Panc1 (cell line): Measurements from ENCODE around the gene SYNM. TPM values are rescaled to one million over a fixed set of nuclear protein-coding genes. Genes with fewer than 3 reads are reported as not detected.

Experiments
- ATAC-seq: fragments of 200-7000 bp; cut with Tn5 transposase; 2 replicates; pipeline ENCODE4 v1.9.1; 2020; ENCODE audit warnings: mild to moderate bottlenecking, moderate library complexity
- BruUV-seq: library from RNA; stranded (reverse); fragments of 400-500 nt; replicated peaks from 2 replicates; lab custom pipeline; 2021; lab: Mats Ljungman, UMichigan
- CTCF ChIA-PET: fragments of 300-600 bp; sonication (Branson Sonifier 250); formaldehyde crosslinking; loops from one replicate; lab custom pipeline; 2022; ENCODE audit warnings: antibody characterized with exemption; lab: Charles Lee
- POLR2A ChIA-PET: fragments of 300-600 bp; sonication (Branson Sonifier 250); formaldehyde crosslinking; loops from one replicate; lab custom pipeline; 2022; ENCODE audit warnings: antibody characterized with exemption; lab: Charles Lee
- DNase-seq: peaks from one replicate; pipeline ENCODE4 v3.0.0-alpha.2; 2010; ENCODE audit warnings: low read depth, low spot score
- H3K27ac ChIP-seq: 2 replicates; pipeline ENCODE4 v1.5.1; 2011; ENCODE audit warnings: mild to moderate bottlenecking, low read length, inconsistent platforms
- H3K27me3 ChIP-seq: fragments of 200-500 bp; sonication (Bioruptor generic); 2 replicates; pipeline ENCODE4 v1.6.0; 2014; ENCODE audit warnings: low read length, inconsistent platforms; ENCODE audit not compliant: control insufficient read depth, insufficient read depth
- H3K36me3 ChIP-seq: fragments of 200-500 bp; sonication (Bioruptor generic); 2 replicates; pipeline ENCODE4 v1.5.1; 2014; ENCODE audit warnings: inconsistent platforms, mild to moderate bottlenecking, low read length, moderate library complexity; ENCODE audit not compliant: control insufficient read depth, insufficient read depth
- H3K4me1 ChIP-seq: 2 replicates; pipeline ENCODE4 v1.5.1; 2011; ENCODE audit warnings: inconsistent platforms, mild to moderate bottlenecking, low read length, moderate library complexity; ENCODE audit not compliant: control insufficient read depth, insufficient read depth
- H3K4me3 ChIP-seq, 2 experiments: 2 replicates each; pipeline ENCODE4 v1.5.1; 2011 to 2012; ENCODE audit warnings: low read depth in 2 of 2, low read length in 2 of 2, mild to moderate bottlenecking in 2 of 2, inconsistent platforms in 1 of 2, moderate library complexity in 1 of 2
- H3K9me3 ChIP-seq: fragments of 200-500 bp; sonication (Bioruptor generic); 2 replicates; pipeline ENCODE4 v1.5.1; 2014; ENCODE audit warnings: low read depth, mild to moderate bottlenecking, inconsistent platforms, low read length, moderate library complexity; ENCODE audit not compliant: control insufficient read depth, insufficient read depth
- POLR2AphosphoS5 ChIP-seq: IDR thresholded peaks from 2 replicates; pipeline ENCODE4 v1.6.1; 2012; ENCODE audit warnings: mild to moderate bottlenecking, low read depth, low read length, moderate library complexity
- SIN3A ChIP-seq: IDR thresholded peaks from 2 replicates; pipeline ENCODE4 v1.6.1; 2012; ENCODE audit warnings: low read depth, mild to moderate bottlenecking, low read length, moderate library complexity, borderline replicate concordance; ENCODE audit not compliant: insufficient read depth
- TCF7L2 ChIP-seq: IDR thresholded peaks from 2 replicates; pipeline ENCODE4 v1.6.1; 2011; ENCODE audit warnings: mild to moderate bottlenecking, low read depth, low read length, inconsistent platforms
- in situ Hi-C: cut with HindIII; loops from 2 replicates; pipeline ENCODE4 v1.10.0; 2016; ENCODE audit warnings: low sequenced_read_pairs, low pct_unique_long_range_greater_than_20kb
- intact Hi-C: fragments of 100-400 bp; cut with micrococcal nuclease; formaldehyde crosslinking; loops from one replicate; pipeline ENCODE4 v1.10.0; 2022; ENCODE audit not compliant: unreplicated experiment
- total RNA-seq: library from RNA; stranded (reverse); gene quantifications from one replicate; pipeline ENCODE4 v1.2.1, GENCODE V29; 2021; ENCODE audit not compliant: unreplicated experiment
- TF ChIP-seq, protein P1 (sequence below), 2 experiments: IDR thresholded peaks; 2 replicates each; pipeline ENCODE4 v1.6.1; 2011 to 2012; ENCODE audit warnings: low read depth in 2 of 2, control low read depth in 1 of 2, low read length in 1 of 2, mild to moderate bottlenecking in 1 of 2, moderate library complexity in 1 of 2; ENCODE audit not compliant: insufficient read depth in 1 of 2
- TF ChIP-seq, protein P2 (sequence below): fragments of 450-650 bp; IDR thresholded peaks from 2 replicates; pipeline ENCODE4 v1.5.1; 2017; ENCODE audit warnings: mild to moderate bottlenecking

SYNM gene
- total RNA-seq, 1 experiment from 2014 or later, result 38.9 TPM

DNA sequence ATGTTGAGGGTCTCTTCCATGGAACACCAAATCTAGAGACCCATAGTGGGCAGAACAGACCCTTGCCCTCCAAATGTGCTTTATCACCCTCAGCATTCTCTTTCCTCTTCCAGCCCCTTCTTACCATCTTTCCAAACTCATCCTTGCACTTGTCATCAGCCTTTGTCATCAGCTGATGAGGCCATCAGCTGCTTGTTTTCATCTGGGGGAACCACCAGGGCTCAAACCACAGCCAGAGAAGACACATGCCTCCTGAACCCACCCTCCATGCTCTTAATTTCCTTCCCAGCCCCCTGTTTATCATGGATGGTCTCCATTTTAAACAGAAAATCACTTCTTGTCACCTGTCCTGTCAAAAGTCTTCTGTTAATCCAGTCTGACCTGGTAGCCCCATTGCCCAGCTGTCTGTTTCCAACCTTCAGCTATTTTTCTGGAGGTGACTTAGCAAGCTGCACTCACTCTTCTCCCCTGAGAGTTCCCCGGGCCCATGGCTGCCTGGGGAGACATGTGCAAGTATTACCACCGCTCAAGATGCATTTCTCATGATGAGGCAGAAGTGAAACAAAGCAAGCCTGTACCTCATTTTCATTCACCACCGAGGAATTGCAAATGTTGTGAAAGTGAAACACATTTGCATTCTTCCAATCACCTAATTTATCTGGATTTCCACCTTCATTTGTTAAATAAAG is 14.7 kb upstream of the SYNM start:
- H3K4me3 ChIP-seq, result no peak overlapping the region
- ChIA-PET CTCF (no interaction called here), POLR2A (no interaction called here)
- no peaks in the 10 kb centered on the region for H3K9me3 ChIP-seq
- no peaks in the 10 kb centered on the region for H3K36me3 ChIP-seq
- H3K4me1 ChIP-seq, result no peaks in the 10 kb centered on the region
- DNase-seq (no peak), ATAC-seq (no peak)
- BruUV-seq, result no TSS peak
- TF ChIP-seq POLR2AphosphoS5, result no peak
- TF ChIP-seq, protein P1, sequence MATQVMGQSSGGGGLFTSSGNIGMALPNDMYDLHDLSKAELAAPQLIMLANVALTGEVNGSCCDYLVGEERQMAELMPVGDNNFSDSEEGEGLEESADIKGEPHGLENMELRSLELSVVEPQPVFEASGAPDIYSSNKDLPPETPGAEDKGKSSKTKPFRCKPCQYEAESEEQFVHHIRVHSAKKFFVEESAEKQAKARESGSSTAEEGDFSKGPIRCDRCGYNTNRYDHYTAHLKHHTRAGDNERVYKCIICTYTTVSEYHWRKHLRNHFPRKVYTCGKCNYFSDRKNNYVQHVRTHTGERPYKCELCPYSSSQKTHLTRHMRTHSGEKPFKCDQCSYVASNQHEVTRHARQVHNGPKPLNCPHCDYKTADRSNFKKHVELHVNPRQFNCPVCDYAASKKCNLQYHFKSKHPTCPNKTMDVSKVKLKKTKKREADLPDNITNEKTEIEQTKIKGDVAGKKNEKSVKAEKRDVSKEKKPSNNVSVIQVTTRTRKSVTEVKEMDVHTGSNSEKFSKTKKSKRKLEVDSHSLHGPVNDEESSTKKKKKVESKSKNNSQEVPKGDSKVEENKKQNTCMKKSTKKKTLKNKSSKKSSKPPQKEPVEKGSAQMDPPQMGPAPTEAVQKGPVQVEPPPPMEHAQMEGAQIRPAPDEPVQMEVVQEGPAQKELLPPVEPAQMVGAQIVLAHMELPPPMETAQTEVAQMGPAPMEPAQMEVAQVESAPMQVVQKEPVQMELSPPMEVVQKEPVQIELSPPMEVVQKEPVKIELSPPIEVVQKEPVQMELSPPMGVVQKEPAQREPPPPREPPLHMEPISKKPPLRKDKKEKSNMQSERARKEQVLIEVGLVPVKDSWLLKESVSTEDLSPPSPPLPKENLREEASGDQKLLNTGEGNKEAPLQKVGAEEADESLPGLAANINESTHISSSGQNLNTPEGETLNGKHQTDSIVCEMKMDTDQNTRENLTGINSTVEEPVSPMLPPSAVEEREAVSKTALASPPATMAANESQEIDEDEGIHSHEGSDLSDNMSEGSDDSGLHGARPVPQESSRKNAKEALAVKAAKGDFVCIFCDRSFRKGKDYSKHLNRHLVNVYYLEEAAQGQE (IDR thresholded peaks at IDR 0.05; ENCODE audit: insufficient read depth in 1 of 2, low read depth in 2 of 2, low read length in 1 of 2), result no peak
- TF ChIP-seq, protein P2, sequence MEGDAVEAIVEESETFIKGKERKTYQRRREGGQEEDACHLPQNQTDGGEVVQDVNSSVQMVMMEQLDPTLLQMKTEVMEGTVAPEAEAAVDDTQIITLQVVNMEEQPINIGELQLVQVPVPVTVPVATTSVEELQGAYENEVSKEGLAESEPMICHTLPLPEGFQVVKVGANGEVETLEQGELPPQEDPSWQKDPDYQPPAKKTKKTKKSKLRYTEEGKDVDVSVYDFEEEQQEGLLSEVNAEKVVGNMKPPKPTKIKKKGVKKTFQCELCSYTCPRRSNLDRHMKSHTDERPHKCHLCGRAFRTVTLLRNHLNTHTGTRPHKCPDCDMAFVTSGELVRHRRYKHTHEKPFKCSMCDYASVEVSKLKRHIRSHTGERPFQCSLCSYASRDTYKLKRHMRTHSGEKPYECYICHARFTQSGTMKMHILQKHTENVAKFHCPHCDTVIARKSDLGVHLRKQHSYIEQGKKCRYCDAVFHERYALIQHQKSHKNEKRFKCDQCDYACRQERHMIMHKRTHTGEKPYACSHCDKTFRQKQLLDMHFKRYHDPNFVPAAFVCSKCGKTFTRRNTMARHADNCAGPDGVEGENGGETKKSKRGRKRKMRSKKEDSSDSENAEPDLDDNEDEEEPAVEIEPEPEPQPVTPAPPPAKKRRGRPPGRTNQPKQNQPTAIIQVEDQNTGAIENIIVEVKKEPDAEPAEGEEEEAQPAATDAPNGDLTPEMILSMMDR, result no peak
- TF ChIP-seq SIN3A, result no peak
- TF ChIP-seq TCF7L2, result no peak
- H3K27me3 ChIP-seq, result no peaks in the 10 kb centered on the region
- in situ Hi-C loops, result no loop called here
- no peak overlapping the region for H3K27ac ChIP-seq
- intact Hi-C loops, result no loop called here

GRCh38 chr15:99090938-99091337 is 13.9 kb upstream of the SYNM start:
- no peak for ATAC-seq
- intact Hi-C loops (no loop called here), in situ Hi-C loops (no loop called here)
- Histone ChIP-seq H3K27ac (no peak overlapping the region), H3K4me3 (no peak overlapping the region), H3K9me3 (no peaks in the 10 kb centered on the region), H3K36me3 (no peaks in the 10 kb centered on the region), H3K4me1 (no peaks in the 10 kb centered on the region), H3K27me3 (no peaks in the 10 kb centered on the region)
- ChIA-PET POLR2A (no interaction called here), CTCF (no interaction called here)
- TF ChIP-seq, protein P2, result no peak
- TF ChIP-seq, protein P1 (IDR thresholded peaks at IDR 0.05; ENCODE audit: insufficient read depth in 1 of 2, low read depth in 2 of 2, low read length in 1 of 2), result no peak
- TF ChIP-seq TCF7L2 (no peak), SIN3A (no peak), POLR2AphosphoS5 (no peak)
- no peak for DNase-seq
- BruUV-seq, result no TSS peak
